Neural progenitor cell (in vitro differentiated cells): ENCODE data around the gene SSBP3. TPM values are rescaled to one million over a fixed set of nuclear protein-coding genes. Genes with fewer than 3 reads are reported as not detected.

Experiments used
- DNase-seq: peaks from one replicate; pipeline ENCODE4 v3.0.0-alpha.2; 2016; ENCODE audit warnings: low spot score
- H2AFZ ChIP-seq: fragments of 200-600 bp; sonication (generic); replicated peaks from 2 replicates; pipeline ENCODE4 v1.6.1; 2016; ENCODE audit warnings: antibody characterized with exemption
- H3F3A ChIP-seq: fragments of 200-600 bp; sonication (generic); 2 replicates; pipeline ENCODE4 v1.6.1; 2016; ENCODE audit warnings: antibody characterized with exemption, low read depth
- H3K27ac ChIP-seq: fragments of 200-600 bp; sonication (generic); 2 replicates; pipeline ENCODE4 v1.5.1; 2016; ENCODE audit warnings: mild to moderate bottlenecking
- H3K27me3 ChIP-seq: fragments of 200-600 bp; sonication (generic); 2 replicates; pipeline ENCODE4 v1.6.1; 2016; ENCODE audit warnings: mild to moderate bottlenecking, moderate library complexity
- H3K36me3 ChIP-seq: fragments of 200-600 bp; sonication (generic); 2 replicates; pipeline ENCODE4 v1.5.1; 2016
- H3K4me1 ChIP-seq: fragments of 200-600 bp; sonication (generic); 2 replicates; pipeline ENCODE4 v1.6.1; 2016; ENCODE audit warnings: mixed run types
- H3K4me2 ChIP-seq: fragments of 200-600 bp; sonication (generic); 2 replicates; pipeline ENCODE4 v1.6.1; 2016
- H3K4me3 ChIP-seq: fragments of 200-600 bp; sonication (generic); 2 replicates; pipeline ENCODE4 v1.5.1; 2016
- H3K79me2 ChIP-seq: fragments of 200-600 bp; sonication (generic); 2 replicates; pipeline ENCODE4 v1.6.1; 2016; ENCODE audit warnings: low read depth
- H3K9ac ChIP-seq: fragments of 200-600 bp; sonication (generic); 2 replicates; pipeline ENCODE4 v1.6.1; 2016
- H3K9me3 ChIP-seq: fragments of 200-600 bp; sonication (generic); 2 replicates; pipeline ENCODE4 v1.5.1; 2016; ENCODE audit warnings: low read depth
- H4K20me1 ChIP-seq: fragments of 200-600 bp; sonication (generic); 2 replicates; pipeline ENCODE4 v1.6.1; 2016; ENCODE audit warnings: low read depth
- H3K27ac Mint-ChIP-seq: 3 replicates; pipeline ENCODE4 v1.8.0; 2021; ENCODE audit warnings: mixed read lengths
- H3K27me3 Mint-ChIP-seq: 2 replicates; pipeline ENCODE4 v1.8.0; 2022; ENCODE audit warnings: low read depth, mild to moderate bottlenecking, inconsistent platforms, moderate library complexity, mixed read lengths; ENCODE audit not compliant: insufficient read depth
- H3K36me3 Mint-ChIP-seq: 3 replicates; pipeline ENCODE4 v1.8.0; 2021; ENCODE audit warnings: mixed read lengths
- H3K4me1 Mint-ChIP-seq: 3 replicates; pipeline ENCODE4 v1.8.0; 2021; ENCODE audit warnings: mixed read lengths
- H3K4me3 Mint-ChIP-seq: 3 replicates; pipeline ENCODE4 v1.8.0; 2021; ENCODE audit warnings: mild to moderate bottlenecking, moderate library complexity, mixed read lengths
- H3K9me3 Mint-ChIP-seq: 3 replicates; pipeline ENCODE4 v1.8.0; 2020; ENCODE audit warnings: mixed read lengths
- EZH2 ChIP-seq: fragments of 200-600 bp; sonication (generic); IDR thresholded peaks from 2 replicates; pipeline ENCODE4 v1.6.1; 2017; ENCODE audit warnings: antibody characterized with exemption, mild to moderate bottlenecking, moderate library complexity
- EZH2phosphoT487 ChIP-seq: fragments of 200-600 bp; sonication (generic); IDR thresholded peaks from 2 replicates; pipeline ENCODE4 v1.6.1; 2017; ENCODE audit warnings: antibody characterized with exemption
- total RNA-seq: library from RNA; depleted of rRNA; stranded (reverse); fragments of >200 nt; gene quantifications from 2 replicates; pipeline ENCODE4 v1.2.3, GENCODE V29; 2015; ENCODE audit warnings: low replicate concordance
- TF ChIP-seq, protein P1 (sequence below): fragments of 200-600 bp; sonication (generic); IDR thresholded peaks from 2 replicates; pipeline ENCODE4 v1.5.1; 2017; ENCODE audit warnings: antibody characterized with exemption, mild to moderate bottlenecking

Gene SSBP3
- total RNA-seq, 1 donor from 2014 or later, result 53.0 TPM

DNA sequence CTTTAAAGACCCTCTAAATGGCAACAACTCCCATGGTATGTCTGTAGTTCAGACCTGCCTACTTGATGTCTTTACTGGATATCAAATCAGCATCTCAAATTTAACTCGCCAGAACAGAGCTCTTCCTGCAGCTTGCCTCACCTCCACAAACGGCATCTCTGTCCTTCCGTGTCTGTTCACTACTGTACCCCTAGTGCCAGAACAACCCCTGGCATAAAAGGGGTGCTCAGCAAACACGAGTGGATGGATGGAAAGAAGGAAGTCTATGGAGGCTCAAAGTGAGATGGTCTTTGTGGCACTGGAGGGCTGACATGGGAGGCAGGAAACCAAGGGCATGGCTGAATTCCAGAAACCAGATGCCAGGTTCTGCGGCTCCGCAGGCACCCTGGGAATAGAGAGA, 183.5 kb downstream of the SSBP3 start:
- H4K20me1 ChIP-seq, result peaks cover 36% of the 10 kb centered on the region
- no peaks in the 10 kb centered on the region for H3K4me1 ChIP-seq
- H3K4me3 ChIP-seq, result no peak overlapping the region
- H3K27me3 ChIP-seq, result no peaks in the 10 kb centered on the region
- no peak for DNase-seq
- H3K4me1 Mint-ChIP-seq, result peaks cover 52% of the 10 kb centered on the region
- H3K9ac ChIP-seq, result no peak overlapping the region
- no peak overlapping the region for H3K27ac ChIP-seq
- TF ChIP-seq EZH2phosphoT487, result no peak
- TF ChIP-seq, protein P1, sequence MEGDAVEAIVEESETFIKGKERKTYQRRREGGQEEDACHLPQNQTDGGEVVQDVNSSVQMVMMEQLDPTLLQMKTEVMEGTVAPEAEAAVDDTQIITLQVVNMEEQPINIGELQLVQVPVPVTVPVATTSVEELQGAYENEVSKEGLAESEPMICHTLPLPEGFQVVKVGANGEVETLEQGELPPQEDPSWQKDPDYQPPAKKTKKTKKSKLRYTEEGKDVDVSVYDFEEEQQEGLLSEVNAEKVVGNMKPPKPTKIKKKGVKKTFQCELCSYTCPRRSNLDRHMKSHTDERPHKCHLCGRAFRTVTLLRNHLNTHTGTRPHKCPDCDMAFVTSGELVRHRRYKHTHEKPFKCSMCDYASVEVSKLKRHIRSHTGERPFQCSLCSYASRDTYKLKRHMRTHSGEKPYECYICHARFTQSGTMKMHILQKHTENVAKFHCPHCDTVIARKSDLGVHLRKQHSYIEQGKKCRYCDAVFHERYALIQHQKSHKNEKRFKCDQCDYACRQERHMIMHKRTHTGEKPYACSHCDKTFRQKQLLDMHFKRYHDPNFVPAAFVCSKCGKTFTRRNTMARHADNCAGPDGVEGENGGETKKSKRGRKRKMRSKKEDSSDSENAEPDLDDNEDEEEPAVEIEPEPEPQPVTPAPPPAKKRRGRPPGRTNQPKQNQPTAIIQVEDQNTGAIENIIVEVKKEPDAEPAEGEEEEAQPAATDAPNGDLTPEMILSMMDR, result no peak
- no peak for TF ChIP-seq EZH2
- H3K36me3 Mint-ChIP-seq, result peaks cover 29% of the 10 kb centered on the region
- no peaks in the 10 kb centered on the region for H3K36me3 ChIP-seq
- peaks cover 10% of the 10 kb centered on the region for H3F3A ChIP-seq
- H3K27ac Mint-ChIP-seq, result peak overlapping the region; percentile 10
- H3K9me3 ChIP-seq, result no peaks in the 10 kb centered on the region
- H3K79me2 ChIP-seq, result no peaks in the 10 kb centered on the region
- peaks cover 5% of the 10 kb centered on the region for H3K27me3 Mint-ChIP-seq
- H3K4me3 Mint-ChIP-seq, result no peak overlapping the region
- H3K4me2 ChIP-seq, result no peak overlapping the region
- H3K9me3 Mint-ChIP-seq, result no peaks in the 10 kb centered on the region
- no peak overlapping the region for H2AFZ ChIP-seq

- Histone ChIP-seq H3K4me1 (no peaks in the 10 kb centered on the region), H3K27me3 (no peaks in the 10 kb centered on the region), H3K79me2 (no peaks in the 10 kb centered on the region), H3K9ac (no peak overlapping the region), H3K9me3 (no peaks in the 10 kb centered on the region), H2AFZ (no peak overlapping the region), H3K4me2 (no peak overlapping the region), H3K36me3 (no peaks in the 10 kb centered on the region), H3K4me3 (no peak overlapping the region), H3F3A (peaks cover 10% of the 10 kb centered on the region), H3K27ac (no peak overlapping the region), H4K20me1 (peaks cover 32% of the 10 kb centered on the region)
- peak overlapping the region; percentile 51 for H3K27ac Mint-ChIP-seq
- H3K4me3 Mint-ChIP-seq, result no peak overlapping the region
- TF ChIP-seq EZH2 (no peak), EZH2phosphoT487 (no peak)
- TF ChIP-seq, protein P1, result no peak
- peaks cover 46% of the 10 kb centered on the region for H3K4me1 Mint-ChIP-seq
- peaks cover 33% of the 10 kb centered on the region for H3K36me3 Mint-ChIP-seq
- peaks cover 5% of the 10 kb centered on the region for H3K27me3 Mint-ChIP-seq
- no peaks in the 10 kb centered on the region for H3K9me3 Mint-ChIP-seq
- no peak for DNase-seq
Measured at GRCh38 chr1:54221867-54222484, 184.2 kb downstream of the SSBP3 start.

DNA sequence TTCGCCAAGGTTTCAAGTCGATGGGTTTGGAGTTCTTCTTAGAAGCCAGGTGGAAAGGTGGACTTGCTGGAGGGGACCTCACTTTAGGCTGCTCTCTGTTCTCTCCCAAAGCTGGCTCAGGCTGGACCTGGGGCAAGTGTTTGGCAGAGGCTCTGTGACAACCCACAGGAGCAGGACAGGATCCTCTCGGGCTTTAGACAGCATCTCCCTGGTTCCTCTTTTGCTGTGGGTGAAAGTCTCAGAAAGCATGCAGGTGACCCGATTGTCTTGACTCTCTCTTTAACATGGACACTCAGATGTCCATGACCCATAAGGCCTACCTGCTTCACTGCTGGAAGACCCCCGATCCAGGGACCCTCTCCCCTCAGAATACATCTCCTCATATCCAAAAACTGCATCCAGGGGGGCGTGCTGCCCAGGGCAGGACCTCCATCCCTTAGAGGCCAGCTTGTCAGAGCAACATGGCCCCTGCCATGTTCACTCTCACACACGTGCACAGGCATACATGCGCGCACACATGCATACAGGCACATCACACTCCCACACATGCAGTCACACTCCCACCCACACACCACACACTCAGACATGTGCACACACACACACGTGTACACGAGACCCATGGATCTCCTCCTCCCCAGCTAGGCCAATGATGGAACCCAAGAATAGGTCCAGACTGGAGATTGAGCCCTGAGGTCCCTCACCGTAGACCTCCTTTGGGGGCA, 184.9 kb downstream of the SSBP3 start:
- H3K27me3 ChIP-seq, result no peaks in the 10 kb centered on the region
- no peak for DNase-seq
- no peak overlapping the region for H3K4me3 ChIP-seq
- H3K9ac ChIP-seq, result no peak overlapping the region
- peaks cover 10% of the 10 kb centered on the region for H3F3A ChIP-seq
- peaks cover 39% of the 10 kb centered on the region for H3K4me1 Mint-ChIP-seq
- H3K36me3 Mint-ChIP-seq, result peaks cover 39% of the 10 kb centered on the region
- no peaks in the 10 kb centered on the region for H3K36me3 ChIP-seq
- no peaks in the 10 kb centered on the region for H3K79me2 ChIP-seq
- peak overlapping the region; percentile 91 for H3K27ac Mint-ChIP-seq
- no peaks in the 10 kb centered on the region for H3K4me1 ChIP-seq
- H3K27ac ChIP-seq, result no peak overlapping the region
- peaks cover 32% of the 10 kb centered on the region for H4K20me1 ChIP-seq
- no peak overlapping the region for H2AFZ ChIP-seq
- no peak overlapping the region for H3K4me2 ChIP-seq
- H3K9me3 Mint-ChIP-seq, result no peaks in the 10 kb centered on the region
- no peak overlapping the region for H3K4me3 Mint-ChIP-seq
- TF ChIP-seq EZH2 (no peak), EZH2phosphoT487 (no peak)
- TF ChIP-seq, protein P1, result no peak
- peaks cover 5% of the 10 kb centered on the region for H3K27me3 Mint-ChIP-seq
- no peaks in the 10 kb centered on the region for H3K9me3 ChIP-seq
